IMR-90 (cell line): ENCODE results near the gene TRIM13. TPM values are rescaled to one million over a fixed set of nuclear protein-coding genes. Genes with fewer than 3 reads are reported as not detected.

ENCODE experiments used
- ATAC-seq: fragments of 200-7000 bp; cut with Tn5 transposase; 2 replicates; pipeline ENCODE4 v1.9.1; 2020; ENCODE audit warnings: low read depth, mild to moderate bottlenecking, moderate library complexity
- BruUV-seq: library from RNA; stranded (reverse); fragments of 400-500 nt; replicated peaks from 2 replicates; lab custom pipeline; 2021; lab: Mats Ljungman, UMichigan
- CTCF ChIA-PET: fragments of 300-600 bp; formaldehyde crosslinking; extraction: SDS; loops from one replicate; lab custom pipeline; 2021; ENCODE audit warnings: antibody characterized with exemption; lab: Yijun Ruan, JAX
- POLR2A ChIA-PET: fragments of 300-600 bp; sonication (Branson Sonifier 250); formaldehyde crosslinking; loops from one replicate; lab custom pipeline; 2022; ENCODE audit warnings: antibody characterized with exemption; ENCODE audit not compliant: unreplicated experiment; lab: Charles Lee
- DNase-seq: peaks from one replicate; pipeline ENCODE4 v3.0.0; 2013
- H2AFZ ChIP-seq: replicated peaks from 2 replicates; pipeline ENCODE3; 2013; ENCODE audit warnings: low read length, mild to moderate bottlenecking; ENCODE audit not compliant: poor library complexity
- H2AK5ac ChIP-seq: 2 replicates; pipeline ENCODE4 v1.6.1; 2013; ENCODE audit warnings: low read depth, low read length, inconsistent platforms
- H2AK9ac ChIP-seq: replicated peaks from 2 replicates; pipeline ENCODE3; 2013; ENCODE audit warnings: mild to moderate bottlenecking, low read depth, low read length, moderate library complexity; ENCODE audit not compliant: poor library complexity
- H2BK120ac ChIP-seq: 2 replicates; pipeline ENCODE4 v1.6.1; 2013; ENCODE audit warnings: low read depth, low read length, inconsistent platforms
- H2BK15ac ChIP-seq: 3 replicates; pipeline ENCODE4 v1.6.1; 2013; ENCODE audit warnings: low read depth, low read length, inconsistent platforms
- H2BK20ac ChIP-seq: 2 replicates; pipeline ENCODE4 v1.6.1; 2013; ENCODE audit warnings: low read depth, mild to moderate bottlenecking, inconsistent platforms, low read length, moderate library complexity
- H2BK5ac ChIP-seq: 2 replicates; pipeline ENCODE4 v1.6.1; 2013; ENCODE audit warnings: mild to moderate bottlenecking, low read depth, low read length, inconsistent platforms; ENCODE audit not compliant: poor library complexity, severe bottlenecking
- H3K14ac ChIP-seq: replicated peaks from 2 replicates; pipeline ENCODE4 v1.6.1; 2013; ENCODE audit warnings: low read depth, low read length, inconsistent platforms
- H3K18ac ChIP-seq: 2 replicates; pipeline ENCODE4 v1.6.1; 2013; ENCODE audit warnings: low read depth, low read length, control low read depth
- H3K23ac ChIP-seq: 2 replicates; pipeline ENCODE4 v1.6.1; 2013; ENCODE audit warnings: low read depth, low read length, inconsistent platforms
- H3K27ac ChIP-seq: 2 replicates; pipeline ENCODE4 v1.5.1; 2013; ENCODE audit warnings: mild to moderate bottlenecking, control low read depth, low read length; ENCODE audit not compliant: insufficient read depth
- H3K27me3 ChIP-seq: 2 replicates; pipeline ENCODE4 v1.6.1; 2013; ENCODE audit warnings: low read length; ENCODE audit not compliant: control insufficient read depth, insufficient read depth
- H3K36me3 ChIP-seq: 2 replicates; pipeline ENCODE4 v1.6.1; 2013; ENCODE audit warnings: low read length, mixed read lengths; ENCODE audit not compliant: control insufficient read depth, insufficient read depth
- H3K4ac ChIP-seq: 2 replicates; pipeline ENCODE4 v1.6.1; 2013; ENCODE audit warnings: low read depth, low read length, inconsistent platforms
- H3K4me1 ChIP-seq: 2 replicates; pipeline ENCODE4 v1.6.1; 2013; ENCODE audit warnings: low read length, mixed read lengths; ENCODE audit not compliant: control insufficient read depth, insufficient read depth
- H3K4me2 ChIP-seq: 2 replicates; pipeline ENCODE4 v1.6.1; 2013; ENCODE audit warnings: low read depth, mild to moderate bottlenecking, control low read depth, low read length, moderate library complexity
- H3K4me3 ChIP-seq: 2 replicates; pipeline ENCODE4 v1.5.1; 2013; ENCODE audit warnings: low read depth, mild to moderate bottlenecking, control low read depth, low read length, moderate library complexity; ENCODE audit not compliant: insufficient read depth
- H3K56ac ChIP-seq: 2 replicates; pipeline ENCODE4 v1.6.1; 2013; ENCODE audit warnings: low read length, inconsistent platforms; ENCODE audit not compliant: insufficient read depth; ENCODE audit errors: extremely low read depth
- H3K79me1 ChIP-seq, 2 experiments: 2 replicates each; pipeline ENCODE4 v1.6.1; 2013; ENCODE audit warnings: low read length in 2 of 2, inconsistent platforms in 1 of 2, low read depth in 1 of 2
- H3K9ac ChIP-seq: 2 replicates; pipeline ENCODE4 v1.6.1; 2013; ENCODE audit warnings: low read depth, low read length, control low read depth
- H3K9me1 ChIP-seq: 2 replicates; pipeline ENCODE4 v1.6.1; 2013; ENCODE audit warnings: low read length, inconsistent platforms; ENCODE audit not compliant: insufficient read depth
- H3K9me3 ChIP-seq: 2 replicates; pipeline ENCODE4 v1.6.1; 2013; ENCODE audit warnings: low read length; ENCODE audit not compliant: control insufficient read depth, insufficient read depth
- H4K20me1 ChIP-seq: 2 replicates; pipeline ENCODE4 v1.6.1; 2013; ENCODE audit warnings: low read length, inconsistent platforms; ENCODE audit not compliant: insufficient read depth
- H4K5ac ChIP-seq: 2 replicates; pipeline ENCODE4 v1.6.1; 2013; ENCODE audit warnings: mild to moderate bottlenecking, low read depth, low read length, control low read depth
- H4K8ac ChIP-seq, 2 experiments: 2 replicates each; pipeline ENCODE4 v1.6.1; 2013; ENCODE audit warnings: low read depth in 2 of 2, low read length in 2 of 2, control low read depth in 1 of 2, inconsistent platforms in 1 of 2
- H4K91ac ChIP-seq: 2 replicates; pipeline ENCODE4 v1.6.1; 2013; ENCODE audit warnings: low read depth, low read length, inconsistent platforms; ENCODE audit not compliant: insufficient read depth
- CEBPB ChIP-seq: IDR thresholded peaks from 2 replicates; pipeline ENCODE4 v1.6.1; 2012; ENCODE audit warnings: low read depth, low read length, improper control_type of control experiment
- CTCF ChIP-seq: conservative IDR thresholded peaks from 2 replicates; pipeline ENCODE4 v1.5.1; 2012; ENCODE audit warnings: mild to moderate bottlenecking, low read depth, low read length, improper control_type of control experiment
- ELK1 ChIP-seq: fragments of 150-350 bp; IDR thresholded peaks from 2 replicates; pipeline ENCODE4 v1.6.1; 2016; ENCODE audit warnings: low read depth, mild to moderate bottlenecking, low read length, moderate library complexity, borderline replicate concordance
- FOS ChIP-seq: fragments of 150-350 bp; IDR thresholded peaks from 2 replicates; pipeline ENCODE4 v1.6.1; 2016; ENCODE audit warnings: low read depth, low read length
- MAFK ChIP-seq: IDR thresholded peaks from 2 replicates; pipeline ENCODE4 v1.6.1; 2012; ENCODE audit warnings: low read depth, low read length, improper control_type of control experiment
- MAZ ChIP-seq: IDR thresholded peaks from 2 replicates; pipeline ENCODE4 v1.6.1; 2012; ENCODE audit warnings: low read depth, mild to moderate bottlenecking, low read length, improper control_type of control experiment, moderate library complexity, borderline replicate concordance
- NFE2L2 ChIP-seq: fragments of 150-350 bp; IDR thresholded peaks from 2 replicates; pipeline ENCODE4 v1.6.1; 2016; ENCODE audit warnings: low read depth, mild to moderate bottlenecking, low read length
- POLR2A ChIP-seq: IDR thresholded peaks from 2 replicates; pipeline ENCODE4 v1.6.1; 2012; ENCODE audit warnings: mild to moderate bottlenecking, low read depth, low read length
- RFX5 ChIP-seq: IDR thresholded peaks from 2 replicates; pipeline ENCODE4 v1.8.0; 2012; ENCODE audit warnings: low read depth, mild to moderate bottlenecking, low read length, moderate library complexity
- WGBS, 2 experiments: methylation state at CpG; one replicate each; pipeline versions ENCODE4 v1.1.5 to v1.1.7; 2013; ENCODE audit warnings: missing lambda C conversion rate in 2 of 2; ENCODE audit not compliant: insufficient read length in 1 of 2; ENCODE audit errors: extremely low coverage in 2 of 2; 5-methylcytosine and 5-hydroxymethylcytosine counted together
- dilution Hi-C: fragments of 300-500 bp; cut with HindIII; formaldehyde crosslinking; loops from one replicate; pipeline ENCODE4 v1.14.3; 2018; ENCODE audit warnings: low sequenced_read_pairs; ENCODE audit not compliant: unreplicated experiment
- in situ Hi-C: fragments of 300-500 bp; cut with MboI; formaldehyde crosslinking; loops from 3 replicates; pipeline ENCODE4 v1.14.3; 2019; ENCODE audit warnings: low sequenced_read_pairs, inconsistent platforms, mixed read lengths
- intact Hi-C: fragments of 100-400 bp; cut with micrococcal nuclease; formaldehyde crosslinking; loops from 2 replicates; pipeline ENCODE4 v1.10.0; 2022
- polyA plus RNA-seq, 3 experiments: library from polyadenylated mRNA; depleted of rRNA; stranded (reverse); fragments of >200 nt; gene quantifications; 2 replicates each; pipeline ENCODE4 v1.2.3, GENCODE V29; 2012; ENCODE audit warnings: low replicate concordance in 1 of 3
- total RNA-seq: library from RNA; depleted of rRNA; stranded (reverse); fragments of >200 nt; gene quantifications from 2 replicates; pipeline ENCODE4 v1.2.3, GENCODE V29; 2012

The TRIM13 gene
- total and polyA plus RNA-seq, 2 of the 4 experiments (the other 2 are of a cell fraction), result 12.0 to 20.1 TPM

GRCh38 chr13:49996161-49996915 lies 504 bp upstream of the TRIM13 start:
- H3K14ac ChIP-seq, result peak overlapping the region; percentile 88
- peak overlapping the region; percentile 87 for H3K56ac ChIP-seq
- peak overlapping the region; percentile 92 for H3K23ac ChIP-seq
- peak overlapping the region; percentile 33 for H2BK120ac ChIP-seq
- peak overlapping the region; percentile 67 for H3K18ac ChIP-seq
- 0% methylated on average over 1 of the region's 68 CpGs; no CpG with 5 or more reads in 1 of the 2 experiments for WGBS, 2 experiments
- peak overlapping the region; percentile 36 to 91 for H4K8ac ChIP-seq
- DNase-seq (peak; percentile 90), ATAC-seq (peak; percentile 74)
- in situ Hi-C loops (loop anchor here (25.0 kb wide), 1 partner anchor 916 kb away; the partner anchor contains the start of gene RNASEH2B), intact Hi-C loops (loop anchor here (2.0 to 5.0 kb wide), 4 partner anchors 128 to 916 kb away; no protein-coding TSS in a partner anchor), dilution Hi-C loops (no loop called here)
- no peaks in the 10 kb centered on the region for H3K27me3 ChIP-seq
- H2AK9ac ChIP-seq, result peak overlapping the region; percentile 98
- BruUV-seq, result no TSS peak
- no peaks in the 10 kb centered on the region for H4K20me1 ChIP-seq
- CTCF ChIA-PET, result interaction anchor here (0.8 to 2.1 kb wide), 6 partner anchors 10 to 534 kb away, joined by 3 to 13 read pairs (median 4); no protein-coding TSS in a partner anchor
- peak overlapping the region; percentile 79 for H4K5ac ChIP-seq
- no peak overlapping the region for H2BK20ac ChIP-seq
- H3K79me1 ChIP-seq, result peaks cover 12 to 34% of the 10 kb centered on the region in 2 experiments
- H2BK5ac ChIP-seq, result peak overlapping the region; percentile 98
- H2BK15ac ChIP-seq, result no peak overlapping the region
- H2AFZ ChIP-seq, result peak overlapping the region; percentile 95
- H2AK5ac ChIP-seq, result peak overlapping the region; percentile 89
- H3K9ac ChIP-seq, result peak overlapping the region; percentile 79
- peak overlapping the region; percentile 27 for H4K91ac ChIP-seq
- TF ChIP-seq NFE2L2, result no peak
- no peak for TF ChIP-seq CTCF
- TF ChIP-seq FOS, result no peak
- TF ChIP-seq RFX5, result no peak
- TF ChIP-seq MAZ, result peak; percentile 69; the same call in 1 of the 2 replicates
- TF ChIP-seq MAFK, result no peak
- TF ChIP-seq ELK1, result no peak
- TF ChIP-seq CEBPB, result no peak
- peak; percentile 73 for TF ChIP-seq POLR2A
- H3K9me1 ChIP-seq, result peaks cover 8% of the 10 kb centered on the region; the same call in 1 of the 2 replicates
- peaks cover 4% of the 10 kb centered on the region for H3K4me1 ChIP-seq
- peak overlapping the region; percentile 57 for H3K4ac ChIP-seq
- peak overlapping the region; percentile 98 for H3K27ac ChIP-seq
- peak overlapping the region; percentile 87 for H3K4me3 ChIP-seq
- H3K4me2 ChIP-seq, result peak overlapping the region; percentile 86
- peaks cover 10% of the 10 kb centered on the region; the same call in 1 of the 2 replicates for H3K36me3 ChIP-seq
- POLR2A ChIA-PET, result interaction anchor here (0.5 to 0.8 kb wide), 2 partner anchors 60 to 203 kb away, joined by 5 read pairs; partner anchors contain the start of gene SPRYD7
- no peaks in the 10 kb centered on the region for H3K9me3 ChIP-seq
